Memory B cell (primary cell): ENCODE measurements around the gene NECTIN2.
A peak's percentile ranks its signal among the peaks of the same experiment; 100 is the strongest.

Source experiments
- ATAC-seq: fragments of 150-1000 bp; cut with Tn5 transposase; 2 replicates; pipeline ENCODE4 v1.10.0; 2021; ENCODE audit warnings: low read depth, mild to moderate bottlenecking, moderate library complexity
- DNase-seq, 2 donors: peaks; one replicate each; pipeline ENCODE4 v3.0.0; 2022; ENCODE audit warnings: low spot score in 2 of 2
- H3K27ac Mint-ChIP-seq: one replicate; pipeline ENCODE4 v1.8.0; 2022; ENCODE audit warnings: mild to moderate bottlenecking, moderate library complexity, mixed read lengths
- H3K27me3 Mint-ChIP-seq: one replicate; pipeline ENCODE4 v1.8.0; 2022; ENCODE audit warnings: mixed read lengths
- H3K36me3 Mint-ChIP-seq: one replicate; pipeline ENCODE4 v1.8.0; 2022; ENCODE audit warnings: mild to moderate bottlenecking, mixed read lengths
- H3K4me1 Mint-ChIP-seq: one replicate; pipeline ENCODE4 v1.8.0; 2022; ENCODE audit warnings: mixed read lengths
- H3K4me3 Mint-ChIP-seq: one replicate; pipeline ENCODE4 v1.8.0; 2022; ENCODE audit warnings: mild to moderate bottlenecking, moderate library complexity, mixed read lengths
- H3K9me3 Mint-ChIP-seq: one replicate; pipeline ENCODE4 v1.8.0; 2022; ENCODE audit warnings: mixed read lengths

The NECTIN2 gene

GRCh38 chr19:44893332-44894051, 47.4 kb downstream of the NECTIN2 start:
- Mint-ChIP-seq H3K27ac (no peak overlapping the region), H3K9me3 (no peaks in the 10 kb centered on the region), H3K36me3 (peaks cover 24% of the 10 kb centered on the region), H3K4me3 (no peak overlapping the region), H3K4me1 (peaks cover 33% of the 10 kb centered on the region), H3K27me3 (no peaks in the 10 kb centered on the region)
- DNase-seq (no peak), ATAC-seq (no peak)

- peaks cover 24% of the 10 kb centered on the region for H3K36me3 Mint-ChIP-seq
- H3K4me3 Mint-ChIP-seq, result no peak overlapping the region
- H3K27ac Mint-ChIP-seq, result no peak overlapping the region
- DNase-seq (no peak), ATAC-seq (no peak)
- no peaks in the 10 kb centered on the region for H3K9me3 Mint-ChIP-seq
- no peaks in the 10 kb centered on the region for H3K27me3 Mint-ChIP-seq
- H3K4me1 Mint-ChIP-seq, result peaks cover 32% of the 10 kb centered on the region
These were observed 47.9 kb downstream of the NECTIN2 start for GRCh38 chr19:44894052-44894400.

GRCh38 chr19:44894946-44895345, 48.8 kb downstream of the NECTIN2 start:
- Mint-ChIP-seq H3K4me1 (peaks cover 30% of the 10 kb centered on the region), H3K9me3 (no peaks in the 10 kb centered on the region), H3K27ac (no peak overlapping the region), H3K36me3 (peaks cover 27% of the 10 kb centered on the region), H3K4me3 (no peak overlapping the region), H3K27me3 (no peaks in the 10 kb centered on the region)
- DNase-seq, result no peak
- ATAC-seq, result no peak

- ATAC-seq, result no peak
- Mint-ChIP-seq H3K4me3 (no peak overlapping the region), H3K9me3 (no peaks in the 10 kb centered on the region), H3K27me3 (no peaks in the 10 kb centered on the region), H3K4me1 (peaks cover 13% of the 10 kb centered on the region), H3K27ac (no peak overlapping the region), H3K36me3 (peaks cover 30% of the 10 kb centered on the region)
- no peak for DNase-seq
These were observed 51.7 kb downstream of the NECTIN2 start for GRCh38 chr19:44897835-44898234.

GRCh38 chr19:44900328-44901244, 54.5 kb downstream of the NECTIN2 start:
- H3K9me3 Mint-ChIP-seq, result no peaks in the 10 kb centered on the region
- DNase-seq (no peak), ATAC-seq (no peak)
- H3K36me3 Mint-ChIP-seq, result peaks cover 17% of the 10 kb centered on the region
- H3K27ac Mint-ChIP-seq, result no peak overlapping the region
- no peak overlapping the region for H3K4me3 Mint-ChIP-seq
- H3K4me1 Mint-ChIP-seq, result peaks cover 3% of the 10 kb centered on the region
- H3K27me3 Mint-ChIP-seq, result peaks cover 2% of the 10 kb centered on the region

- Mint-ChIP-seq H3K27me3 (peaks cover 10% of the 10 kb centered on the region), H3K27ac (no peak overlapping the region), H3K4me3 (no peak overlapping the region), H3K4me1 (peaks cover 8% of the 10 kb centered on the region), H3K36me3 (peaks cover 9% of the 10 kb centered on the region), H3K9me3 (no peaks in the 10 kb centered on the region)
- DNase-seq (no peak), ATAC-seq (no peak)
These were observed 57.1 kb downstream of the NECTIN2 start for GRCh38 chr19:44903216-44903601.

- peak; percentile 71 for ATAC-seq
- Mint-ChIP-seq H3K4me1 (peaks cover 8% of the 10 kb centered on the region), H3K27me3 (peaks cover 11% of the 10 kb centered on the region), H3K9me3 (no peaks in the 10 kb centered on the region), H3K27ac (no peak overlapping the region), H3K4me3 (no peak overlapping the region), H3K36me3 (peaks cover 9% of the 10 kb centered on the region)
- DNase-seq, result peak; percentile 83 to 93
These were observed 57.7 kb downstream of the NECTIN2 start for GRCh38 chr19:44903602-44904425.

GRCh38 chr19:44904426-44904994, 58.4 kb downstream of the NECTIN2 start:
- Mint-ChIP-seq H3K4me1 (peaks cover 8% of the 10 kb centered on the region), H3K27me3 (peaks cover 11% of the 10 kb centered on the region), H3K4me3 (no peak overlapping the region), H3K36me3 (peaks cover 9% of the 10 kb centered on the region), H3K27ac (no peak overlapping the region), H3K9me3 (no peaks in the 10 kb centered on the region)
- ATAC-seq (no peak), DNase-seq (no peak)

- Mint-ChIP-seq H3K27ac (no peak within 1 kb of the TSS), H3K4me3 (no peak within 1 kb of the TSS), H3K36me3 (peaks cover 4% of the 10 kb centered on the region), H3K4me1 (peaks cover 8% of the 10 kb centered on the region), H3K9me3 (no peaks in the 10 kb centered on the region), H3K27me3 (peaks cover 11% of the 10 kb centered on the region)
- DNase-seq, result no peak
- ATAC-seq, result no peak
These were observed 59.5 kb downstream of the NECTIN2 start, which contains the start of gene APOE for GRCh38 chr19:44905437-44906160. Gene APOE, plus strand, starts transcription at chr19:44905796. Its CDS starts 829 bp downstream, at chr19:44906625.

GRCh38 chr19:44907613-44908012, 61.5 kb downstream of the NECTIN2 start:
- H3K36me3 Mint-ChIP-seq, result peaks cover 2% of the 10 kb centered on the region
- DNase-seq (no peak), ATAC-seq (no peak)
- peaks cover 17% of the 10 kb centered on the region for H3K27me3 Mint-ChIP-seq
- no peak overlapping the region for H3K27ac Mint-ChIP-seq
- no peaks in the 10 kb centered on the region for H3K9me3 Mint-ChIP-seq
- no peak overlapping the region for H3K4me3 Mint-ChIP-seq
- peaks cover 8% of the 10 kb centered on the region for H3K4me1 Mint-ChIP-seq

GRCh38 chr19:44908074-44908835, 62.2 kb downstream of the NECTIN2 start:
- H3K4me3 Mint-ChIP-seq, result no peak overlapping the region
- H3K9me3 Mint-ChIP-seq, result no peaks in the 10 kb centered on the region
- peaks cover 8% of the 10 kb centered on the region for H3K4me1 Mint-ChIP-seq
- no peaks in the 10 kb centered on the region for H3K36me3 Mint-ChIP-seq
- no peak overlapping the region for H3K27ac Mint-ChIP-seq
- ATAC-seq, result no peak
- DNase-seq, result no peak
- peaks cover 20% of the 10 kb centered on the region for H3K27me3 Mint-ChIP-seq

GRCh38 chr19:44908836-44909261, 62.8 kb downstream of the NECTIN2 start:
- no peaks in the 10 kb centered on the region for H3K36me3 Mint-ChIP-seq
- peaks cover 20% of the 10 kb centered on the region for H3K27me3 Mint-ChIP-seq
- H3K4me1 Mint-ChIP-seq, result peaks cover 8% of the 10 kb centered on the region
- H3K27ac Mint-ChIP-seq, result no peak overlapping the region
- no peaks in the 10 kb centered on the region for H3K9me3 Mint-ChIP-seq
- no peak for ATAC-seq
- no peak overlapping the region for H3K4me3 Mint-ChIP-seq
- DNase-seq, result no peak
